ENCODE results near the gene TAP2. TPM values are rescaled to one million over a fixed set of nuclear protein-coding genes. Genes with fewer than 3 reads are reported as not detected.
A peak's percentile ranks its signal among the peaks of the same experiment; 100 is the strongest.

TAP2 gene
- total RNA-seq, 1 experiment from 2014 or later: 180 TPM

DNA sequence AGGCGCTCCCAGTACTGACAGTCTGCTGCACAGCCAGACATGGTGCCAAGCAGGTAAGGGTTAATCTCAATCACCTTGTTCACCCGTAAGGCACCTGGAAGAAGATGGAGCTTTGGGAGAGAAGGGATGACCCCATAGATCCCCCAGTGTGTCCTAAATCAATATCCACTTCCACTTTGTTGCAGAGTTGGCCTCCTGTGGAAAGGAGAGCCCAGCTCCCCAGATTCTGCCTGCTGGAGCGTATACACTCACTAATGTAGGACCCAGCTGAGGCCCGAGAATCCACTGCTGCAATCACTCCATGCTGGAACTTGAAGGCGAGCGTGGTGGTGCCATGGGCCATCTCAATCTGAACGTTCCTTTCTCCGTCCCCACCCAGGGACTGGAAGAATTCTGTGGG lies 4.2 kb upstream of the TAP2 start:
- Mint-ChIP-seq H3K4me1 (ENCODE audit: low read depth, unreplicated experiment) (peaks cover 26% of the 10 kb centered on the region), H3K36me3 (ENCODE audit: insufficient read depth, unreplicated experiment) (peaks cover 54% of the 10 kb centered on the region), H3K27ac (ENCODE audit: unreplicated experiment) (peak overlapping the region; percentile 7), H3K27me3 (ENCODE audit: unreplicated experiment) (no peaks in the 10 kb centered on the region), H3K4me3 (ENCODE audit: low read depth, unreplicated experiment) (peak overlapping the region; percentile 96), H3K9me3 (ENCODE audit: low read depth, unreplicated experiment) (no peaks in the 10 kb centered on the region)
- no peak for DNase-seq
- intact Hi-C loops (cut with micrococcal nuclease; ENCODE audit: unreplicated experiment): no loop called here
- CTCF ChIA-PET: interaction anchor here (1.6 kb wide), 1 partner anchor 11 kb away, joined by 5 read pairs; the partner anchor contains the start of genes PSMB9 and TAP1
- TF ChIP-seq, protein P1, sequence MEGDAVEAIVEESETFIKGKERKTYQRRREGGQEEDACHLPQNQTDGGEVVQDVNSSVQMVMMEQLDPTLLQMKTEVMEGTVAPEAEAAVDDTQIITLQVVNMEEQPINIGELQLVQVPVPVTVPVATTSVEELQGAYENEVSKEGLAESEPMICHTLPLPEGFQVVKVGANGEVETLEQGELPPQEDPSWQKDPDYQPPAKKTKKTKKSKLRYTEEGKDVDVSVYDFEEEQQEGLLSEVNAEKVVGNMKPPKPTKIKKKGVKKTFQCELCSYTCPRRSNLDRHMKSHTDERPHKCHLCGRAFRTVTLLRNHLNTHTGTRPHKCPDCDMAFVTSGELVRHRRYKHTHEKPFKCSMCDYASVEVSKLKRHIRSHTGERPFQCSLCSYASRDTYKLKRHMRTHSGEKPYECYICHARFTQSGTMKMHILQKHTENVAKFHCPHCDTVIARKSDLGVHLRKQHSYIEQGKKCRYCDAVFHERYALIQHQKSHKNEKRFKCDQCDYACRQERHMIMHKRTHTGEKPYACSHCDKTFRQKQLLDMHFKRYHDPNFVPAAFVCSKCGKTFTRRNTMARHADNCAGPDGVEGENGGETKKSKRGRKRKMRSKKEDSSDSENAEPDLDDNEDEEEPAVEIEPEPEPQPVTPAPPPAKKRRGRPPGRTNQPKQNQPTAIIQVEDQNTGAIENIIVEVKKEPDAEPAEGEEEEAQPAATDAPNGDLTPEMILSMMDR (IDR thresholded peaks at IDR 0.05; ENCODE audit: unreplicated experiment): no peak
- no TSS peak for BruUV-seq (replicated peaks)

DNA sequence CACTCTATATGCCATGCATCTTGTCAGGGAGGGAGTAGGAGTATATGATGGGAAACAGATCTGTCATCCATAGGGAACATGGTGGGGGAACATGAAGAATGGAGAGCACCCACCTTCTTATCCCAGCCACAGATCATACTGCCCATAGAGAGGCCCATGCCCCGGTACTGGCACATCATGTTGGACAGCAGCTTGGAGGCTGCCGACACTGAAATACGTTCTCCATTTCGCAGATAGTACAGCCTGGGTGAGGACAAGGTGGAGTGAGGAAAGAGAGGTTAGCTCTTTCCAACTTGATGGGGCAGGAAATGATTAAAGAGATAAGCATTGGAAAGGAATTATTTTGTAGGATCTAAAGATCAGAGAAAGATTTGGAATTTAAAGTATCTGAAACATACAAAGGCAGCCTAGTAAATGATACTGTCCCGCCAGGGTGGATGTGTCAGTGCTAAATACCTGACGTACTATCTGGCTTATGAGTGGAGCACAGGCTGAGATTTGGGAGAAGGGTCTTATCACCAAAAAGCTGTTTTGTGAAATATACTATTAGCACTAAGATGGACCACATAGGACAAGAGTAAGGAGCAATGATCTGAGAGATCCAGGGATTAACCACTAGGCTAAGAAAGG lies 3.6 kb upstream of the TAP2 start:
- CTCF ChIA-PET: interaction anchor here (1.6 kb wide), 1 partner anchor 12 kb away, joined by 5 read pairs; the partner anchor contains the start of genes PSMB9 and TAP1
- no peak overlapping the region for H3K4me3 Mint-ChIP-seq (ENCODE audit: low read depth, unreplicated experiment)
- H3K4me1 Mint-ChIP-seq (ENCODE audit: low read depth, unreplicated experiment): peaks cover 31% of the 10 kb centered on the region
- no peak for DNase-seq
- no peaks in the 10 kb centered on the region for H3K27me3 Mint-ChIP-seq (ENCODE audit: unreplicated experiment)
- H3K9me3 Mint-ChIP-seq (ENCODE audit: low read depth, unreplicated experiment): no peaks in the 10 kb centered on the region
- TF ChIP-seq, protein P1 (IDR thresholded peaks at IDR 0.05; ENCODE audit: unreplicated experiment): no peak
- peaks cover 53% of the 10 kb centered on the region for H3K36me3 Mint-ChIP-seq (ENCODE audit: insufficient read depth, unreplicated experiment)
- intact Hi-C loops (cut with micrococcal nuclease; ENCODE audit: unreplicated experiment): no loop called here
- BruUV-seq (replicated peaks): no TSS peak
- no peak overlapping the region for H3K27ac Mint-ChIP-seq (ENCODE audit: unreplicated experiment)

DNA sequence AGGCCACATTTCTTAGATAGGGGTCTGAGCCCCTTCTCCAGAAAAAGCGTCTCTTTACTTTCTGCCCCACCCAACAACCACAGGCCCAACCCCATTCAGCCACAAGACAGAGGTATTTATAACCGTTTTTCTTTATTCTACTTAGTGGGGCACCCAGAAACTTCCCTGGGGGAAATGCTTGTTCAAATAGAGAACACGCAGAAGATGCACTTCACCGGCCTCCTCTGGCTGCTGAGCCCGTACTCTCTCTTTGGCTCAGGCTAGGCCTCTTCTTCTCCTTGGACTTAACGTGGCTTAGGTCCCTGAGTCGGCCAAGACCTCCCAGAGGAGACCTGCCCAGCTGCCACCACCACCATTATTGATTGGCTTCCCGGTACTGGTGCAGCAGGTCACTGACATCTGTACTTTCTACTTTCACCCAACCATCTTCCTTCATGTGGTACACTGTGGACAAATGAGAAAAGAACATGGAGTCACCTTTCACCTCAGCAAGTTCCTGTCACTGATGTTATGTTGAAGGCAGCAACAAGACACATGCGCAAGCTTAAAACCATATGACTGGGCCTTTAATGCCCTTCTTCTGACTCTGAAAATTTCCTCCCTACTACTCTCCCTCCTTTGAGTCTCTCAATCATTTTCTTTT lies 2.2 kb upstream of the TAP2 start:
- peaks cover 51% of the 10 kb centered on the region for H3K36me3 Mint-ChIP-seq (ENCODE audit: insufficient read depth, unreplicated experiment)
- DNase-seq: no peak
- peaks cover 39% of the 10 kb centered on the region for H3K4me1 Mint-ChIP-seq (ENCODE audit: low read depth, unreplicated experiment)
- H3K27me3 Mint-ChIP-seq (ENCODE audit: unreplicated experiment): no peaks in the 10 kb centered on the region
- H3K9me3 Mint-ChIP-seq (ENCODE audit: low read depth, unreplicated experiment): no peaks in the 10 kb centered on the region
- no peak overlapping the region for H3K27ac Mint-ChIP-seq (ENCODE audit: unreplicated experiment)
- H3K4me3 Mint-ChIP-seq (ENCODE audit: low read depth, unreplicated experiment): no peak overlapping the region
- CTCF ChIA-PET: interaction anchor here (3.7 kb wide), 1 partner anchor 13 kb away, joined by 131 read pairs; the partner anchor contains the start of genes PSMB9 and TAP1
- TF ChIP-seq, protein P1 (IDR thresholded peaks at IDR 0.05; ENCODE audit: unreplicated experiment): no peak
- no TSS peak for BruUV-seq (replicated peaks)
- intact Hi-C loops (cut with micrococcal nuclease; ENCODE audit: unreplicated experiment): no loop called here

DNA sequence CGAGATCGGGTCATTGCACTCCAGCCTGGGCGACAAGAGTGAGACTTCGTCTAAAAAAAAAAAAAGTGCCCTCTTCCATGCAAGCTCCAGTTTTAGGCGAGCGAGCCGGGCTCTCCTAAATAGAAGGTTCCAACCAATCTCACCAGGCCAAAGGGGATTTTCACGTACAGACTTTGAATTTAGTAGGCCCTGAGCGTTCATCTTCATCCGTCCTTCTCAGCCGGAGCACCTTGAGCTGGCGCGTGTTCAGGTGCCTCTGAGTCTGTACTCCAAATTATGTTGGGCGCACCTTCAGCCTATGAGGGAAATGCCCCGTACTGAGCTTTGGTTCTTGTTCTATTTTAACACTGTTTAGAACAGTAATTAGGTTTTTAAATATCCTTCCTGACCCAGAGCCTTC lies 817 bp upstream of the TAP2 start:
- no peak for DNase-seq
- no TSS peak for BruUV-seq (replicated peaks)
- Mint-ChIP-seq H3K27me3 (ENCODE audit: unreplicated experiment) (no peaks in the 10 kb centered on the region), H3K36me3 (ENCODE audit: insufficient read depth, unreplicated experiment) (peaks cover 55% of the 10 kb centered on the region), H3K9me3 (ENCODE audit: low read depth, unreplicated experiment) (no peaks in the 10 kb centered on the region), H3K4me1 (ENCODE audit: low read depth, unreplicated experiment) (peaks cover 30% of the 10 kb centered on the region), H3K27ac (ENCODE audit: unreplicated experiment) (no peak overlapping the region), H3K4me3 (ENCODE audit: low read depth, unreplicated experiment) (no peak overlapping the region)
- intact Hi-C loops (cut with micrococcal nuclease; ENCODE audit: unreplicated experiment): loop anchor here (2.0 kb wide), 1 partner anchor 13 kb away; the partner anchor contains the start of gene TAP1
- TF ChIP-seq, protein P1 (IDR thresholded peaks at IDR 0.05; ENCODE audit: unreplicated experiment): no peak
- CTCF ChIA-PET: interaction anchor here (1.2 to 3.7 kb wide), 11 partner anchors 12 to 141 kb away, joined by 8 to 171 read pairs (median 14); partner anchors contain the start of genes BRD2, HLA-DMA, PSMB9 and TAP1

Measured in Calu3 (cell line).